GM06990 (cell line): ENCODE data around the gene SLC22A3.

ENCODE experiments used
- DNase-seq: peaks from one replicate; pipeline ENCODE4 v3.0.0-alpha.2; 2011; ENCODE audit not compliant: insufficient read length; ENCODE audit errors: extremely low read depth
- H3K27me3 ChIP-seq: replicated peaks from 2 replicates; pipeline ENCODE4 v1.6.0; 2011; ENCODE audit warnings: low read length; ENCODE audit not compliant: control insufficient read depth, insufficient read depth
- H3K36me3 ChIP-seq: 2 replicates; pipeline ENCODE4 v1.5.1; 2011; ENCODE audit warnings: low read length; ENCODE audit not compliant: control insufficient read depth, insufficient read depth
- H3K4me3 ChIP-seq: replicated peaks from 2 replicates; pipeline ENCODE4 v1.5.1; 2011; ENCODE audit warnings: low read depth, mild to moderate bottlenecking, control low read depth, low read length
- CTCF ChIP-seq: IDR thresholded peaks from 2 replicates; pipeline ENCODE4 v1.5.1; 2011; ENCODE audit warnings: low read length, control low read depth, mild to moderate bottlenecking, inconsistent platforms; ENCODE audit not compliant: insufficient read depth, poor library complexity, severe bottlenecking

SLC22A3 gene

GRCh38 chr6:160427312-160428068, 79.3 kb downstream of the SLC22A3 start:
- no peak for DNase-seq
- TF ChIP-seq CTCF: no peak
- Histone ChIP-seq H3K36me3 (no peaks in the 10 kb centered on the region), H3K4me3 (no peak overlapping the region), H3K27me3 (no peaks in the 10 kb centered on the region)

- H3K4me3 ChIP-seq: no peak overlapping the region
- DNase-seq: no peak
- TF ChIP-seq CTCF: no peak
- no peaks in the 10 kb centered on the region for H3K27me3 ChIP-seq
- H3K36me3 ChIP-seq: no peaks in the 10 kb centered on the region
These were observed 79.9 kb downstream of the SLC22A3 start for GRCh38 chr6:160428069-160428430.

GRCh38 chr6:160428818-160429619, 80.8 kb downstream of the SLC22A3 start:
- no peak for DNase-seq
- no peak for TF ChIP-seq CTCF
- H3K27me3 ChIP-seq: no peaks in the 10 kb centered on the region
- H3K36me3 ChIP-seq: no peaks in the 10 kb centered on the region
- no peak overlapping the region for H3K4me3 ChIP-seq

GRCh38 chr6:160429620-160429895, 81.4 kb downstream of the SLC22A3 start:
- no peak for TF ChIP-seq CTCF
- DNase-seq: no peak
- Histone ChIP-seq H3K36me3 (no peaks in the 10 kb centered on the region), H3K27me3 (no peaks in the 10 kb centered on the region), H3K4me3 (no peak overlapping the region)

GRCh38 chr6:160430203-160430602, 82.0 kb downstream of the SLC22A3 start:
- H3K4me3 ChIP-seq: no peak overlapping the region
- DNase-seq: no peak
- no peaks in the 10 kb centered on the region for H3K27me3 ChIP-seq
- no peak for TF ChIP-seq CTCF
- H3K36me3 ChIP-seq: no peaks in the 10 kb centered on the region
